Inflammatory macrophage treated with lipopolysaccharide for 1 hour (primary cell): ENCODE measurements around the gene CBFA2T3.
"Not testable (repeated sequence)": the region's sequence is repeated elsewhere in the genome, so short reads cannot be mapped to it uniquely, and the experiment has no call there.

Experiments
- DNase-seq, 2 donors: peaks; one replicate each; pipeline ENCODE4 v3.0.0-alpha.2; 2020 to 2022

Gene CBFA2T3

GRCh38 chr16:88920618-88921590 is 56.1 kb downstream of the CBFA2T3 start:
- DNase-seq, result peak; percentile 74 to 82

DNA sequence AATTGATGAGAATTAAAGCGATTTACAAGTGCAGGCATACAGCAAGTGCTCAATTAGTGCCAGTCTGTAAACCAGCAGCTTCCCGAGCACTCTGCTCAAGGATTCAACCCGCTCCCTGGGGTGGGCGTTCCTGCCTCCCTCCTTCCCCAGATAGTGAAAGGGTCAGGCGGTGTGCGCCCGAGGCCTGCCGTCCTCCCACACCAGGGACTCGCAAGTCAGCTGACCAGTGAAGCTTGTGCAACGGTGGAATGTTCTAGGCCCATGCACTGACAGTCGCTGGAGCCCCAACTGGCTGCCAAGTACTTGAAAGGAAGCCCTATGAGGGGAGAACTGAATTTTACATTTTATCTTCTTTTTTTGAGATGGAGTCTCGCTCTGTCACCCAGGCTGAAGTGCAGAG is 57.1 kb downstream of the CBFA2T3 start:
- DNase-seq, result peak; percentile 37 to 67

- not testable (repeated sequence) for DNase-seq
Observed at GRCh38 chr16:88918896-88919295, 58.1 kb downstream of the CBFA2T3 start.

DNA sequence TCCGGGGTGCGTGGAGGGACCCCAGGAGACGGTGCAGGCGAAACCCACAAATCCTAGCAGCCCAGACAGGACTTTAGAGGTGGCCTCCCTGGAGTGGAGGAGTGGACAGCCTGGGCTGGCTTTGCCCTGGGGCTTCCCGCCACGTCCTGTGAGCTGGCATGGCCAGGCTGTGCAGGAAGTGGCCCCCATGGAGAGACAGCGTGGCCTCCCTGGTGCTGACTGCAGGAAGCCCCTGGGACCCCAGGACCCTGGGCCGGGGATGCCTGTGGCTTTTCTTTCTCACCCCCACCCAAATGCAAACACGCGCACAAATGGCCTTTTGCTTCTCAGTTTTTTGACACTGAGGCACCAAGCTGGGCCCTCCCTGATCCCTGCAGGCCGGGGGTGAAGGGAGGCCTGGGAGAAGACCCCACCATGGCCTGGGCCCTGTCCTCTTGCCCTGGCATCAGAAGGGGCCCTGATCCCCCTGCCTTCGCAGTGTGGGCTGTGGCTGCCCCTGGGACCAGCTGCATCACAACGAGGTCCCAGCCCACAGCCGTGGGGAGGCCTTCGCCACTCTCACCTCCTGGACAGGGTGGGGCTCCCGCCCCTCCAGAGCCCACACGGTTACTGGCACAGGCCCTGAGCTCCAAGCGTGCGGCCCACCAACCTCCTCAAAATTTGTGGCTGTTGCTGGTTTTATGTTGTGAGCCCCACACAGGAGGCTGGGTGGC is 58.9 kb downstream of the CBFA2T3 start:
- no peak for DNase-seq

- DNase-seq, result no peak
Observed at GRCh38 chr16:88917146-88917914, 59.7 kb downstream of the CBFA2T3 start.

DNA sequence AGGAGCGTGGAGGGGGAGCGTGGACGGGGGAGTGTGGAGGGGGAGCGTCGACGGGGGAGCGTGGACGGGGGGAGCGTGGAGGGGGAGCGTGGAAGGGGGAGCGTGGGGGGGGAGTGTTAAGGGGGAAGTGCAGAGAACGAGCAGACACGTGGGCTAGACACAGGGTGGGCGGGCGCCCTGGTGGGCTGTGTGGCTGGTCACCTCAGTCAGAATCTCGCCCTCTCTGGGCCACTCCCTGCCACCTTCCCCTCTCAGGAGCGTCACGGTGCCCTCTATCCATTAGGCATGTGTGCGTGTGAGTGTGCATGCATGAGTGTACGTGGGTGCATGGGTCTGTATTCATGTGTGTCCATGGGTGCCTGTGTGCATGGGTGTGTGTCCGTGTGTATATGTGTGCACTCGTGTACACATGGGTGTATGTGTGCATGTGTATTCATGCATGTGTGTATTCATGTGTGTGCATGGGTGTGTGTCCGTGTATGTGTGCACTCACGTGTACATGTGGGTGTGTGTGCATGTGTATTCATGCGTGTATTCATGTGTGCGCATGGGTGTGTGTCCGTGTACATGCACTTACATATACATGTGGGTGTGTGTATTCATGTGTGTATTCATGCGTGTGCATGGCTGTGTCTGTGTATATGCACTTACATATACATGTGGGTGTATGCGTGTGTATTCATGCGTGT is 61.2 kb downstream of the CBFA2T3 start:
- DNase-seq, result no peak

- DNase-seq, result no peak
Observed at GRCh38 chr16:88914750-88915368, 62.1 kb downstream of the CBFA2T3 start.

- no peak for DNase-seq
Observed at GRCh38 chr16:88913870-88914269, 63.1 kb downstream of the CBFA2T3 start.

- DNase-seq, result no peak
Observed at GRCh38 chr16:88913001-88913612, 63.9 kb downstream of the CBFA2T3 start.

- DNase-seq, result no peak
Observed at GRCh38 chr16:88912556-88912955, 64.5 kb downstream of the CBFA2T3 start.

DNA sequence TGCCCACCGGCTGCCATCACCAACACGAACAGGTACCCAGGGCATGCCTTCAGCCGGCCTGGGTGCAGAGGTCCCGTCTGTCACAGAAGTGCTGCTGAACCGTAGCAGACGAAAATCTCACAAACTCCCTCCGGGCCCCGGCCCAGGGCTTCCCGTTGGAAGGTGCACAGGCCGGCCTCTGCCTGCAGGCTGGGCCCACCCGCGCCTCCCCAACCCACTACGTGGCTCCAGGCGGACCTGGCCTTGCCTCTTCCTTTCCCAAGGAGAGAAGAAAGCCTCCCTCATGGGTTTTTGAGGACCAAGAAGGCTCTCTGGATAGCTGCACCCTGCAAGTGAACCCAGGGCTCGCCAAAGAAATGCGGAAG is 65.1 kb downstream of the CBFA2T3 start:
- no peak for DNase-seq

- no peak for DNase-seq
Observed at GRCh38 chr16:88911136-88911945, 65.7 kb downstream of the CBFA2T3 start.

- DNase-seq, result no peak
Observed at GRCh38 chr16:88910284-88911135, 66.5 kb downstream of the CBFA2T3 start.

DNA sequence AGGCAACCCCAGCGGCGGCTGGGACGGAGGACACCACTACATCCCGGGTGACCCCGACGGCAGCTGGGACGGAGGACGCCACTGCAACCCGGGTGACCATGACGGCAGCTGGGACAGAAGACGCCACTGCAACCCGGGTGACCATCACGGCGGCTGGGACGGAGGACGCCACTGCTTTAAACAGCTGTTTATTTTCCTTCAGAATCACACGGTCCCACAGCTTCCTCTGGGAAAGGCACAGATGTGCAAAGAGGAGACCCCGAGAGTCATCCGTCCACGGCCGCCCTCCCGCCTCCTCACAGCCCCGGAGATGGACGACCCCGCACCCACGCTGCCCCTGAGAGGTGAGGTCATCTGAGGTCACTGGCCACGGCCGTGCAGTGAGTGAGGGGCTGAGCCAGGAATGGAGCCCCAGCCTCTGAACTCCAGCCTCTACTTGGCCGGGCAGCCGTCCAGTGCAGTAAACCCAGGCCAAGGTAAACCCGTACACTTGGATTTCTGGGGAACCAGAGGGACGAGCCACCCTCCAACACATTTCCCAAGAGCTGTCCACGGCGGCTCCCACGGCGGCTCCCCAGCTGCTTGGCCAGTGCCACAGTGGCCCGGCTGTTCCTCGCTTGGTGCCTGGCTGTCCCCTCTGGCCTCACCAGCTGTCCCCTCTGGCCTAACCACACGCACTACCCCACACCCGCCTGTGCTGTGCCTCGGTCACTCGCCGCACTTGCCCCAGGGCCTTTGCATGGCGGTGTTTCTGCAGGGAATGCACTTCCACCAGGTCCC is 67.4 kb downstream of the CBFA2T3 start:
- no peak for DNase-seq

GRCh38 chr16:88908307-88908706 is 68.7 kb downstream of the CBFA2T3 start:
- DNase-seq, result no peak

DNA sequence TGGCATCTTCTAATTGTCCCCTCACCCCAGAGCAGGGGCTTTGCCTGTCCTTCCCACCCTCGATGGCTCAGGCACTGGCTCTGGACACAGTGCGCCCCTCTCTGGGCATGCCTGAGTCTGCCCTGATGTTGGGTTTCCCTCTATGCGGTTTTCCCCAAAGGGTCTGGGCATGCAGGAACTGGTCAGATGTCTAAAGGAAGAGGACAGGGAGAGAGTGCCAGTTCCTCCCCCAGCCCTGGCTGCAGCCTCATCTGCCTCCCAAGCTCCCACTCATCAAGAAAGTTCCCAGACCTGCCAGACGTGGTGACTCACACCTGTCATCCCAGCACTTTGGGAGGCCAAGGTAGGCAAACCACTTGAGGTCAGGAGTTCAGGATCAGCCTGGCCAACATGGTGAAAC is 69.2 kb downstream of the CBFA2T3 start:
- DNase-seq, result no peak

- no peak for DNase-seq
Observed at GRCh38 chr16:88906535-88907105, 70.4 kb downstream of the CBFA2T3 start.

DNA sequence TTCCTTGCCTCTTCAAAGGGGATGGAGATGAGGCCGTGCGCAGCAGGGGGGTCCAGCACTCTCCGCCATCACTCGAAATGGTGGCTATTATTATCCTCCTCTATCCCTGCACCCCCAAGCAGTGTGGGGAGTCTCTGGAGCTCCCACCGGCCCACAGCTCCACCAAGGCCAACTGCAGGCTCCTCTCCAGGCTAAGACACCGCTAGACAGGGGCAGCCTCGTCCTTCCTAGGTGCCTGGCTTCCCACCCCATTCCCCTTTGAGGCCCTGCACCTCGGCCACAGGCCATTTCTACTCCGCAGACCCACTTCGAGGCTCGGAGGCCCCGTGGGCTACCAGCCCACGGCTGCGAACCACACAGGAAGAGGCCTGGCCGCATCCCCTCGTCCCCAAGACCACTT is 71.0 kb downstream of the CBFA2T3 start:
- no peak for DNase-seq

- DNase-seq, result no peak
Observed at GRCh38 chr16:88905563-88905962, 71.4 kb downstream of the CBFA2T3 start.
